ENCODE results near the gene RNF133. TPM values are rescaled to one million over a fixed set of nuclear protein-coding genes. Genes with fewer than 3 reads are reported as not detected.

RNF133 gene
- total and polyA plus RNA-seq, 3 experiments from 2014 or later = not detected

DNA sequence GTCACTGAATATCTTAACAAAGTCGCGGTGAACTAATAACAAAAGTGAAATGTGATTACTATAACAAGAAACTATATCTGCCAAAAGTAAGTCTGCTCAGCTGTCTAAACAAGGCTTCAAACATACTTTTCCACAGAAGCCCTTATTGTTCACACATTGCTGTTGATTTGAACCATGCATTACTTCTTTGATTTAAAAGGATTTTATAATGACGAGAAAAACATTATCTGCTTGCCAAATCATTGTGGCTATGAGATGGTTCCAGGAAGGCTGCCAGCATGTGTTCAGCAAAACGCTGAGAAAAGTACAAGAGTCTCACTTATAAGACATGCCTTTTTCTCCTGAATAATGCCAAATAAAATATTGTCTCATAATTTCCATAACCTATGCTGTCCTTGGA lies 24.4 kb downstream of the RNF133 start:
- Mint-ChIP-seq H3K27ac (no peak overlapping the region), H3K4me3 (no peak overlapping the region), H3K27me3 (no peaks in the 10 kb centered on the region), H3K9me3 (peaks cover 5 to 18% (median 8%) of the 10 kb centered on the region in 5 donors), H3K4me1 (no peaks in the 10 kb centered on the region), H3K36me3 (no peaks in the 10 kb centered on the region)
- Histone ChIP-seq H3K36me3 (ENCODE audit: insufficient read depth, low read length) (no peaks in the 10 kb centered on the region), H3K27me3 (ENCODE audit: insufficient read depth, low read length, poor library complexity, severe bottlenecking) (no peaks in the 10 kb centered on the region), H3K4me3 (ENCODE audit: low read length) (no peak overlapping the region), H3K27ac (ENCODE audit: low read depth, low read length) (no peak overlapping the region), H3K9me3 (ENCODE audit: low read length) (no peaks in the 10 kb centered on the region), H3K4me1 (ENCODE audit: insufficient read depth, low read length) (no peaks in the 10 kb centered on the region)
- DNase-seq = no peak
- POLR2A ChIA-PET = no interaction called here
- CTCF ChIA-PET = no interaction called here

DNA sequence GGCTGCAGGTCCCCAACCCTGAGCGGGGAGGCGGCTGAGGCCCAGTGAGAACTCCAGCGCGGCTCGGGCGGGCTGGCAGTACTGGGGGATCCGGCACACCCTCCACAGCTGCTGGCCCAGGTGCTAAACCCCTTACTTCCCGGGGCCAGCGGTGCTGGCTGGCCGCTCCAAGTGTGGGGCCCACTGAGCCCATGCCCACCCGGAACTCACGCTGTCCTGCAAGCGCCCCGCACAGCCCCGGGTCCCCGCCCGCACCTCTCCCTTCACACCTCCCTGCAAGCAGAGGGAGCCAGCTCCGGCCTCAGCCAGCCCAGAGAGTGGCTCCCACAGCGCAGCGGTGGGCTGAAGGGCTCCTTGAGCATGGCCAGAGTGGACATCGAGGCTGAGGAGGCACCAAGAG lies 25.0 kb downstream of the RNF133 start:
- POLR2A ChIA-PET = no interaction called here
- no peak overlapping the region for H3K4me3 Mint-ChIP-seq
- H3K27me3 ChIP-seq (ENCODE audit: insufficient read depth, low read length, poor library complexity, severe bottlenecking) = no peaks in the 10 kb centered on the region
- H3K4me1 ChIP-seq (ENCODE audit: insufficient read depth, low read length) = no peaks in the 10 kb centered on the region
- no peaks in the 10 kb centered on the region for H3K27me3 Mint-ChIP-seq
- no peak for DNase-seq
- CTCF ChIA-PET = no interaction called here
- no peak overlapping the region for H3K27ac ChIP-seq (ENCODE audit: low read depth, low read length)
- H3K9me3 Mint-ChIP-seq = peaks cover 2 to 17% (median 8%) of the 10 kb centered on the region in 5 donors
- H3K4me3 ChIP-seq (ENCODE audit: low read length) = no peak overlapping the region
- no peaks in the 10 kb centered on the region for H3K9me3 ChIP-seq (ENCODE audit: low read length)
- H3K4me1 Mint-ChIP-seq = no peaks in the 10 kb centered on the region
- no peaks in the 10 kb centered on the region for H3K36me3 Mint-ChIP-seq
- no peak overlapping the region for H3K27ac Mint-ChIP-seq
- no peaks in the 10 kb centered on the region for H3K36me3 ChIP-seq (ENCODE audit: insufficient read depth, low read length)

DNA sequence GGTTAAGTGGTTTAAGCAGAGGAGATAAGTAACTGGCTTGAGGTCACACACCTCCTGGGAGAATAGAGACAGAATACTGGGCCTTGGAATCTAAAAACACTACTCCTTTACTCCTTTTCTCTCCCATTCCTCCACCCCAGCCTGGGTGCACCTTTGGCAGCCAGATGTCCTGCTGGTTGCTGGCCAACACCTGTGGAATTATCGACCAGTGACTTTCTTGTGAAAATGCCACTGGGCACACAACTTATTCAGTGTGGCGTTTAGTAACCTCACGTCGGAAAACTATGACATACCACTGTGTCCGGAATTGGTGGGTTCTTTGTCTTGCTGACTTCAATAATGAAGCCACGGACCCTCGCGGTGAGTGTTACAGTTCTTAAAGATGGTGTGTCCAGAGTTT lies 26.4 kb downstream of the RNF133 start:
- ChIA-PET POLR2A (no interaction called here), CTCF (no interaction called here)
- Mint-ChIP-seq H3K36me3 (no peaks in the 10 kb centered on the region), H3K4me1 (no peaks in the 10 kb centered on the region), H3K9me3 (peaks cover 7 to 15% (median 8%) of the 10 kb centered on the region in 5 donors), H3K4me3 (no peak overlapping the region), H3K27ac (no peak overlapping the region), H3K27me3 (no peaks in the 10 kb centered on the region)
- no peaks in the 10 kb centered on the region for H3K27me3 ChIP-seq (ENCODE audit: insufficient read depth, low read length, poor library complexity, severe bottlenecking)
- H3K27ac ChIP-seq (ENCODE audit: low read depth, low read length) = no peak overlapping the region
- no peak for DNase-seq
- H3K4me3 ChIP-seq (ENCODE audit: low read length) = no peak overlapping the region
- no peaks in the 10 kb centered on the region for H3K4me1 ChIP-seq (ENCODE audit: insufficient read depth, low read length)
- H3K9me3 ChIP-seq (ENCODE audit: low read length) = no peaks in the 10 kb centered on the region
- no peaks in the 10 kb centered on the region for H3K36me3 ChIP-seq (ENCODE audit: insufficient read depth, low read length)

DNA sequence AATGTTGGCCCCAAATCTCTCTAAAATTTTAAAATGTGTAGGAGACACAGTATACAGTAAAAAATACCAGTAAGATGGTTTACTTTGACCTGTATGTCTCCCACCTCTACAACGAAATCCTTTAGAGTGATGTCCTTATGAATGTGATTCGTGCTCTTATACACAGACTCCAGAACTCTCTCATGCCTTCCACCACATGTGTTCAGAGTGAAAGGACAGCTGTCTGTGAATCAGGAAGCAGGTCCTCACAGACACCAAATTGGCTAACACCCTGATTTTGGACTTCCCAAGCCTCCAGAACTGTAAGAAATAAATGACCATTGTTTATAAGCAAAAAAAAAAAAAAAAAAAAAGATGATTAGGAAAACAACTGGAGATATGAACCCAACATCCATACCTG lies 35.2 kb downstream of the RNF133 start:
- H3K9me3 ChIP-seq (ENCODE audit: low read length) = no peaks in the 10 kb centered on the region
- ChIA-PET CTCF (no interaction called here), POLR2A (no interaction called here)
- Mint-ChIP-seq H3K9me3 (peaks cover 2 to 15% (median 13%) of the 10 kb centered on the region in 5 donors), H3K4me3 (no peak overlapping the region), H3K27ac (no peak overlapping the region), H3K4me1 (no peaks in the 10 kb centered on the region), H3K36me3 (no peaks in the 10 kb centered on the region), H3K27me3 (no peaks in the 10 kb centered on the region)
- no peak overlapping the region for H3K27ac ChIP-seq (ENCODE audit: low read depth, low read length)
- H3K4me3 ChIP-seq (ENCODE audit: low read length) = no peak overlapping the region
- no peaks in the 10 kb centered on the region for H3K4me1 ChIP-seq (ENCODE audit: insufficient read depth, low read length)
- H3K36me3 ChIP-seq (ENCODE audit: insufficient read depth, low read length) = no peaks in the 10 kb centered on the region
- no peak for DNase-seq
- H3K27me3 ChIP-seq (ENCODE audit: insufficient read depth, low read length, poor library complexity, severe bottlenecking) = no peaks in the 10 kb centered on the region

DNA sequence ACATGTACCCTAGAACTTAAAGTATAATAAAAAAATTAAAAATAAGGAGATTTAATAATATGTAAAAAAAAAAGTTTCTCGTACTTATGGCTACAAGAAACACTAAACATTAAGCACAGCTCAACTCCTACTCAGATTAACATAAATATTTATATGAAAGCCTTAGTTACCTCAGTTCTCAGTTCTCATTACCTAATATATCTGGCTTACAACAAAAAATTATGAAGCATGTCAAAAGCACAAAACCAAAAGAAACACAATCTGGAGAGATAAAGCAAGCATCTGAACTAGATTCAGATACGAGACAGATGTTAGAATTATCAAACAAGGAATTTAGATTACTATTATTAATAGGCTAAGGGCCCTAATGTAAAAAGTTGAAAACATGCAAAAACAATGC lies 40.1 kb downstream of the RNF133 start:
- peaks cover 0 to 5% (median 2%) of the 10 kb centered on the region in 5 donors for H3K9me3 Mint-ChIP-seq
- H3K4me1 Mint-ChIP-seq = no peaks in the 10 kb centered on the region
- no peaks in the 10 kb centered on the region for H3K4me1 ChIP-seq (ENCODE audit: insufficient read depth, low read length)
- H3K27me3 ChIP-seq (ENCODE audit: insufficient read depth, low read length, poor library complexity, severe bottlenecking) = no peaks in the 10 kb centered on the region
- ChIA-PET POLR2A (no interaction called here), CTCF (no interaction called here)
- no peaks in the 10 kb centered on the region for H3K36me3 ChIP-seq (ENCODE audit: insufficient read depth, low read length)
- H3K27ac Mint-ChIP-seq = no peak overlapping the region
- no peak overlapping the region for H3K27ac ChIP-seq (ENCODE audit: low read depth, low read length)
- no peak overlapping the region for H3K4me3 ChIP-seq (ENCODE audit: low read length)
- H3K36me3 Mint-ChIP-seq = no peaks in the 10 kb centered on the region
- H3K4me3 Mint-ChIP-seq = no peak overlapping the region
- no peaks in the 10 kb centered on the region for H3K9me3 ChIP-seq (ENCODE audit: low read length)
- DNase-seq = no peak
- H3K27me3 Mint-ChIP-seq = no peaks in the 10 kb centered on the region

DNA sequence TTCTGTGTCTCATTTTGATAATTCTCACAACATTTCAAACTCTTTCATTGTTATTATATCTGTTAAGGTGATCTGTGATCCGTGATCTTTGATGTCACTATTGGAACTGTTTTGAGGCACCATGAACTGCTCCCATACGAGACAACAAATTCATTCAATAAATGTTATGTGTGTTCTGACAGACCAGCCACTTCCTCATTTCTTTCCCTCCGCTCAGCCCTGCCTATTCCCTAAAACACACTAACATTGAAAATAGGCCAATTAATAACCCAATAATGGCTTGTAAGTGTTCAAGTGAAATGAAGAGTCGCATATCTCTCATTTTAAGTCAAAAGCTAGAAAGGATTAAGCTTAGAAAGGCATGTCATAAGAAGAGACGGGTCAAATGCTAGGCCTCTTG lies 45.2 kb downstream of the RNF133 start:
- Mint-ChIP-seq H3K4me3 (no peak overlapping the region), H3K27me3 (no peaks in the 10 kb centered on the region), H3K4me1 (no peaks in the 10 kb centered on the region), H3K27ac (no peak overlapping the region), H3K9me3 (peaks cover 0 to 3% (median 1%) of the 10 kb centered on the region in 5 donors), H3K36me3 (no peaks in the 10 kb centered on the region)
- POLR2A ChIA-PET = no interaction called here
- CTCF ChIA-PET = no interaction called here
- no peaks in the 10 kb centered on the region for H3K9me3 ChIP-seq (ENCODE audit: low read length)
- H3K36me3 ChIP-seq (ENCODE audit: insufficient read depth, low read length) = no peaks in the 10 kb centered on the region
- H3K27ac ChIP-seq (ENCODE audit: low read depth, low read length) = no peak overlapping the region
- no peak overlapping the region for H3K4me3 ChIP-seq (ENCODE audit: low read length)
- no peak for DNase-seq
- H3K4me1 ChIP-seq (ENCODE audit: insufficient read depth, low read length) = no peaks in the 10 kb centered on the region
- H3K27me3 ChIP-seq (ENCODE audit: insufficient read depth, low read length, poor library complexity, severe bottlenecking) = no peaks in the 10 kb centered on the region

DNA sequence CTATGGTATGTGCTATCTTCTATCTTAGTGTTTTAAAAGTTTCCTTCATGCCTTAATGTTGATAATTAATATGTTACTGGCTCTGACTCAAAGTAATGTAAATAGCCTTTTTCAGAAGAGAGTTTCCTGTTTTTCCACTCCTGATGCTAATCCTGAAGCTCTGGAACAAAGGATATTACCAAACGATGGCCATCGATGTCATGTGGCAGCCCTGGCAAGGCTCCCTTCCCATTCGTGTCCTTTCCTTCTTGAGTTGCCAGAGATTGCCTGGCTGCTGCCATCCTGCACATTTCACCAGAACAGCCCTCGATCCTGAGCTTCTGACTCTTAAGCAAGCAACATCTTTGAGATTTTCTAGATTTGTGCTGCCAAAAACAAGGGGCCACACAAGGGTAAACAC lies 46.0 kb downstream of the RNF133 start:
- CTCF ChIA-PET = no interaction called here
- H3K9me3 Mint-ChIP-seq = peaks cover 0 to 3% (median 3%) of the 10 kb centered on the region in 5 donors

DNA sequence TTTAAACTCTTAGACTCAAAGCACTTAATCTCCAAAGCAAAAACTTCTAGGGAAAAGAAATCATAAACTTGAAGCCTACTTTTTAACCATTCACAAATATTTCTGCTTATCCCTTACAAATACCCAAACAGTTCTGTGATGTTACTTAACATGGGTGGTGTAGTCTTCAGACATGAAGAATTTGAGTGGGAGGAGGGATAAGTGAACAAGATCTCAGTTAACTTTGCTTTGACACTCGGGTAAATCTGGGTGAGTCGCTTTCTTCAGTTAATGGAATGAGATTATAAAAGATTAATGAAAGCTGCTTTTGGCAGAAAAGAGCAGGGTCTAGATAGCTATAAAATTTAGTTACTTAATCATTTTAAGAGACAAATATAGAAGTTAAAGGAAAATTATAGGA lies 47.5 kb downstream of the RNF133 start:
- Histone ChIP-seq H3K9me3 (ENCODE audit: low read length) (no peaks in the 10 kb centered on the region), H3K4me1 (ENCODE audit: insufficient read depth, low read length) (no peaks in the 10 kb centered on the region), H3K27me3 (ENCODE audit: insufficient read depth, low read length, poor library complexity, severe bottlenecking) (no peaks in the 10 kb centered on the region), H3K27ac (ENCODE audit: low read depth, low read length) (no peak overlapping the region), H3K4me3 (ENCODE audit: low read length) (no peak overlapping the region), H3K36me3 (ENCODE audit: insufficient read depth, low read length) (no peaks in the 10 kb centered on the region)
- ChIA-PET CTCF (no interaction called here), POLR2A (no interaction called here)
- Mint-ChIP-seq H3K27ac (no peak overlapping the region), H3K9me3 (peaks cover 0 to 3% (median 3%) of the 10 kb centered on the region in 5 donors), H3K4me1 (no peaks in the 10 kb centered on the region), H3K36me3 (no peaks in the 10 kb centered on the region), H3K27me3 (no peaks in the 10 kb centered on the region), H3K4me3 (no peak overlapping the region)
- DNase-seq = no peak

More for the DNA sequence above, 46.0 kb downstream of the RNF133 start:
- Histone ChIP-seq H3K9me3 (ENCODE audit: low read length) (no peaks in the 10 kb centered on the region), H3K27me3 (ENCODE audit: insufficient read depth, low read length, poor library complexity, severe bottlenecking) (no peaks in the 10 kb centered on the region), H3K27ac (ENCODE audit: low read depth, low read length) (no peak overlapping the region), H3K4me1 (ENCODE audit: insufficient read depth, low read length) (no peaks in the 10 kb centered on the region), H3K4me3 (ENCODE audit: low read length) (no peak overlapping the region), H3K36me3 (ENCODE audit: insufficient read depth, low read length) (no peaks in the 10 kb centered on the region)
- no peaks in the 10 kb centered on the region for H3K36me3 Mint-ChIP-seq
- no peak overlapping the region for H3K4me3 Mint-ChIP-seq
- POLR2A ChIA-PET = no interaction called here
- H3K27me3 Mint-ChIP-seq = no peaks in the 10 kb centered on the region
- H3K4me1 Mint-ChIP-seq = no peaks in the 10 kb centered on the region
- H3K27ac Mint-ChIP-seq = no peak overlapping the region
- DNase-seq = no peak

All from CD8-positive, alpha-beta memory T cell (primary cell).